ENCODE data around the gene WEE2.

The WEE2 gene

DNA sequence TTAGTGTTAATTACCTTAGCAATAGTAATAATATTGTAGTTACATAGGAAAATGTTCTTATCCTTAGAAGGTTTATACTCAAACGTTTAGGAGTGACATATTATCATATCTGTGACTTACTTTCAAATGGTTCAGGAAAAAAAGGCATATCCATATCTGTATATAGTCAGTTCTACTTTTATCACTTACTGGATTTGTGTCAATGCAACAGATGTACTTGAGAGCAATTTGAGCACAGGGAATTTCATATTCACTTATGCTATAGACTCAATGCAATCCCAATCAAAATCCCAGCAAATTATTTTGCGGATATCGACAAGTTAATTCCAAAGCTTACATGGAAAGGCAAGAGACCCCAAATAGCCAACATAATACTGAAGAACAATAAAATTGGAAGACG lies 16.2 kb upstream of the WEE2 start:
- no peak overlapping the region for H3K27ac ChIP-seq
- TF ChIP-seq ZFX (IDR thresholded peaks at IDR 0.05), result no peak
- TF ChIP-seq, protein P1, sequence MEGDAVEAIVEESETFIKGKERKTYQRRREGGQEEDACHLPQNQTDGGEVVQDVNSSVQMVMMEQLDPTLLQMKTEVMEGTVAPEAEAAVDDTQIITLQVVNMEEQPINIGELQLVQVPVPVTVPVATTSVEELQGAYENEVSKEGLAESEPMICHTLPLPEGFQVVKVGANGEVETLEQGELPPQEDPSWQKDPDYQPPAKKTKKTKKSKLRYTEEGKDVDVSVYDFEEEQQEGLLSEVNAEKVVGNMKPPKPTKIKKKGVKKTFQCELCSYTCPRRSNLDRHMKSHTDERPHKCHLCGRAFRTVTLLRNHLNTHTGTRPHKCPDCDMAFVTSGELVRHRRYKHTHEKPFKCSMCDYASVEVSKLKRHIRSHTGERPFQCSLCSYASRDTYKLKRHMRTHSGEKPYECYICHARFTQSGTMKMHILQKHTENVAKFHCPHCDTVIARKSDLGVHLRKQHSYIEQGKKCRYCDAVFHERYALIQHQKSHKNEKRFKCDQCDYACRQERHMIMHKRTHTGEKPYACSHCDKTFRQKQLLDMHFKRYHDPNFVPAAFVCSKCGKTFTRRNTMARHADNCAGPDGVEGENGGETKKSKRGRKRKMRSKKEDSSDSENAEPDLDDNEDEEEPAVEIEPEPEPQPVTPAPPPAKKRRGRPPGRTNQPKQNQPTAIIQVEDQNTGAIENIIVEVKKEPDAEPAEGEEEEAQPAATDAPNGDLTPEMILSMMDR (conservative IDR thresholded peaks at IDR 0.05), result no peak

DNA sequence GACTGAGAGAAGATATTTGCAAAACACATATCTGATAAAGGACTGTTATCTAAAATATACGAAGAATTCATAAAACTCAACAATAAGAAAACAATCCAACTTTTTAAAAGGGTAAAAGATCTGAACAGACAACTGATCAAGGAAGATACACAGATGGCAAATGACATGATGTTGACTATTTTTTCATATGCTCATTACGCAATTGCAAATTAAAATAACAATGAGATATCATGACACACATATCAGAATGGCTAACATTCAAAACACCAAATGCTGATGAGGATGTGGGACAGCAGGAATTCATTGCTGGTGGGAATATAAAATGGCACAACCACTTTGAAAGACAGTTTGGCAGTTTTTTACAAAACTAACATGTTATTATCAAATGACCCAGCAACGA lies 15.1 kb upstream of the WEE2 start:
- no peak overlapping the region for H3K27ac ChIP-seq
- TF ChIP-seq ZFX (IDR thresholded peaks at IDR 0.05), result no peak
- TF ChIP-seq, protein P1 (conservative IDR thresholded peaks at IDR 0.05), result no peak

DNA sequence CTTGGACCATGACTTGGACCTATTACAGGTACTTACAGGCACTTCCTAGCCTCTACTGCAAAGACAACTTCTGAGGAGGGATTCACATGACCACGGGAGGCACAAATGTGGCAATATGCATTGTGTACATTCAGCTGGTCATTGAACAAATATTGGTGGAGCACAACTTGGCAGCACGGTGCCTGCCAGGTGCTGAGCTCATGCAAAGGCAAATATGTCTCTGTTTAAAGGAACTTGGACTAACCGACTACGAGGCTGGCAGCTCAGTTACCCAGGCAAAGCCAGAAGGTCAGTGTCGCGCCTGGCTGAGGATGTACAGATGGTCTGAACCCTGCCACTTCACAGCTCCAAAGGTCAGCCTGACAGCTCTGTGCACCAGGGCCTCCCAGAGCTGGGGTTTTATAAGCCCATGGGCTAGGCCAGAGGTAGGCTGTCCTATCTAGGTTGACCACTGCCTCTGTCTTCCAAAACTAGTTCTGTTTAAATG lies 12.3 kb upstream of the WEE2 start:
- H3K27ac ChIP-seq, result peak overlapping the region; percentile 60
- TF ChIP-seq ZFX (IDR thresholded peaks at IDR 0.05), result no peak
- TF ChIP-seq, protein P1 (conservative IDR thresholded peaks at IDR 0.05), result no peak

DNA sequence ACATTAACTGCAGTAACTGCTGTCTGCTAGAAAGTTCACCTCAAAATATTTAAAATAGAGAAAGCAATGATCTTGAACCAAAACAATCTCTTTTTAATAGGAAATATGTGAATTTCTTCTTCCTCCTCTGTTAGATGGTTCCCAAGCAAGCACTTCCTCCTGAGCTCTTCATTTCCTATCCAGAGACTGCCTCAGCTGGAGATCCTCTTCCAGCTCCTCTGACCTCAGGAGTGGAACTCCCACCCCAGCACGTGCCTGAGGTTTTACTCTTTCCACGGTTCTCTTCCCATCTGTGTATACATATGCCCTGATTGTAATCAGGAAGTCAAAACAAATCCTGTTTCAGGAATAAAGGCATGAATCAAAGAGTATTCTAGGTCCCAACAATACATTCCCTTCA lies 11.8 kb upstream of the WEE2 start:
- no peak for TF ChIP-seq ZFX (IDR thresholded peaks at IDR 0.05)
- TF ChIP-seq, protein P1 (conservative IDR thresholded peaks at IDR 0.05), result no peak
- H3K27ac ChIP-seq, result peak overlapping the region; percentile 60

DNA sequence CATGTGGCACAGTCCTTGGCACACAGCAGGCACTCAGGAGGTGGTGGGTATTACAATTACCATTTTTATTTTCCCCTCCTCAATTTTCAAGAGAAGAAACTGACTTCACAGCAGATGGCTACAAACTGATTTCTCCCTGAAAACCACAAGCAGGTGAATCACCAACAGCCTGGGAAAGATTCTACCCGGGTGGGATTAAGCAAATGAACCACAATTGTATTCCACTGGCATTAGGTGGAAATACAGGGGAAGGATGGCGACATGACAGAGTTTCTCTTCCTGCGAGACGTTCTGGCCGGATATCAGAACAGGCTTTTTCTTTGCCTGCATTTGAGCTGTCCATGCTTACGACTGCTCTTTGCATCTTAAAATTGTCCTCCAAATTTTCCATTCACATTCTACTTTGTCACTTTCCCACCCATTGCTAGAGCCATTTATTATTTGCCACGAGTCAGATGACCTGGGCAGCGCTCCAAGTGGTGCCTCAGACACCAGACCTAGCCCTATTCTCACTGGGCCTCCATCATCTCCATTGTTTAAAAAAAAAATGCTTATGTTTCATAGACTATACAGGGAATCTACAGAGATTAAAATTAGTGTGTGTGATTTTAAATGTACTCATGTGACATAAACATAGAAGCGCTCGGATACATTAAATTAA lies 10.8 kb upstream of the WEE2 start:
- H3K27ac ChIP-seq, result no peak overlapping the region; the same call in 1 of the 2 replicates
- TF ChIP-seq, protein P1 (conservative IDR thresholded peaks at IDR 0.05), result no peak
- no peak for TF ChIP-seq ZFX (IDR thresholded peaks at IDR 0.05)

DNA sequence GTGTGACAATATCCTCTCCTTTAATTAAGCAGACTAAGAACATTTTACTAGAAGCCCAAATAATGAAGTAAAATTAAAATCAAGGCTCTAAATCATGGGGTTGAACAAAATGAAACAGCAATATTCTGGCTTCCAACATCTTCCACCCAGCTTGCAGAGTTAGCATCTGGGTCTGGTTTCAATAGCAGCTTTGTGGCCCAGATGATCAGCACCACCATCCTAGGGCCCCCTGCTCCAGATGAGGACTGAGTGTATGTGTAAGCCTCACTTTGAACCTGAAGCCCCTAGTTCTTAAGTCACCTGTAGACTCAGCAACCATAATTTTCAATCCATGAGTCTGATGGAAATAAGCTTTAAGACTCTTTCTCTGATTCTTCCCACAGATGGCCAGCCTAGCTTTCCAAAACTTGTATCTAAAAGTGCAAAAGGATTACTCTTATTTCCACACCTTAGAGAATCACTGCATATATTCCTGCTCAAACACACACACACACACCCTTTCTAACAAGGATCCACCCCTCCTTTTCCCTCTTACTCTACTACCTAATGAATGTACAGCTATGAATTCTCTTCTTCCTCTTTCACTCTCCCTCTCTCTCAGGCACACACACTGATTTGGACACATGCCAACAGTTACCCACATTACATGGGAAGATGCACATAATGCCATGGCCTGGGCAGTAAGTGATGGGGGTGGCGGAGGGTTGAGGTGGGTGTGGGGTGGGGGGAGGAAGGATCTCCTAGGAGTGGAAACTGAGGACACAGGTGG lies 9.7 kb upstream of the WEE2 start:
- no peak overlapping the region for H3K27ac ChIP-seq
- TF ChIP-seq, protein P1 (conservative IDR thresholded peaks at IDR 0.05), result no peak
- no peak for TF ChIP-seq ZFX (IDR thresholded peaks at IDR 0.05)

DNA sequence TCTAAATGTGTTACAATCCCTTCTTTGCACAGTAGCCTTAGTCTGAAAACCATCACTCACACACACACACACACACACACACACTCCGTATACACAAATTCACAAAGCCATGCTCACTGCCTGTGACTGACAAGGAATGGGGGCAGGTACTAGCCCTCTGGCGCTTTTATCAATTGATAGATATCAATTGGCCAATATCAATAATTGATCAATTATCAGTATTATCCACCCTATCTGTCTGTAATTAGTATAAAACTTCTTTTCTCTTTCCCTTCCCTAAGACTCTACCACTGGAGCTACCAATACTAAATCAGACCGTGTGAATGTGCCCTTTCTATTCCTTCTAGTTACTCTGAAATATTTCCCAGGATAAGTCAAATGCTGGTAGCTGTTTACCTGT lies 8.3 kb upstream of the WEE2 start:
- no peak for TF ChIP-seq ZFX (IDR thresholded peaks at IDR 0.05)
- TF ChIP-seq, protein P1 (conservative IDR thresholded peaks at IDR 0.05), result no peak

More for the DNA sequence above, 8.3 kb upstream of the WEE2 start:
- no peak overlapping the region for H3K27ac ChIP-seq

All from C4-2B (cell line).